ENCODE data around the gene COL4A6.

The COL4A6 gene

DNA sequence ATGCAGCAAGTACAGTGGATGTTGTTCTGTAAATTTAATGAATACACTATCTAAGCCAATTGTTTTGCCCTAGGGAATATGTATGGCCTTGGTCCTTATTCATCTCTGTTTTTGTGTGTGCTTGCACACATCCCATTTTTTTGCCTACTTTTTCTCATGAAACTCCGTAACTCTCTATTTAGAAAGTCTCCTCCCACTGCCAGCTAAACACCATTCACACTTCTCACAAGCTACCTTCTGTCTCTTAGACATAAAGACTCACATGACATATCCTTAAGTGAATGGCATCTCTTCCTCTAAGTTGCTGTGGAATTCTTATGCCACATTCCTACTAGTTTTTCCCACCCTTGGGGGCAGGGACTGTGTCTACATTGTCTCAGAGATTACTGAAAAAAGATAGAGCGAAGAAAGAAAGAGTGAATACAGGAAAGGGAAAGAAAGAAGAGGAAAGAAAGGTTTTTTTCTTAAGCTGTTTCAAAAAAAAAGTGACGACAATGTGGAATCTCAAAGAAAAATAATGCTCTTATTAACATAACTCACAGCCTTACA is 229.1 kb downstream of the COL4A6 start:
- DNase-seq, result no peak

DNA sequence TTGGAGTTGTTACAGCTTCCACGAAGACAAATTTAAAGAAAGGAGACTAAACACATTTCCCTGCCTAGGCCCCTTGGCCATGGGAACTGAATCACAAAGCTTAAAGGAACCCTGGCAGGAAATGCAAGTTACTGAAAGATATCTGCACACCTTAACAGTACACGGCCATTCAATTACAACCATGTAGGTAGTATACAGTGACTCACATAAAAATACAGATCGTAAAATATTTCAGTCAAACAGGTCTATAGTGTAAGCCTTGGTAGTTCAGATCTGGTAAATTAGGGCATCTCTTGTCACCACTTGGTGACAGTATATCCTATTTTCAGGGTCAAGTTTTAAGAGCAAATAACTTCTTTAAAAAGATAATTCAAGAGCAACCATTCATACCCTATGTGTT is 234.7 kb downstream of the COL4A6 start:
- DNase-seq, result no peak

DNA sequence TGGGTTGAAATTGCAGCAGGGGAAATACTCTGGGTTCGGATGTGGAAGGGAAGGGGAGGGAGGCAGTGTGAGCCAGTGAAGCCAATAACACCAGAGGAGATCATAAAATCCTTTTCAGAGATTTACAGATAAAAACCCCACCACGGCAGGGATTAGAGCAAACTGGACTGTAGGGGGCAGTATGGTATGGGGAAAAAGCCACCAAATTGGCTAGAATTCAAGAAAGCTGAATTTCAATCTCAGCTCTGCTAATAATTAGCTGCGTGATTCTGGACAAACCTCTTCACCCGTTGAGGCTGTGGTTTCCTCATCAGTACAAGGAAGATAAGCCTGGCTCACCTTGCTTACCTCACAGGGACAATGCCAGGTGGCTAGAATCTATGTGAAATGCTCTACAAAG is 238.5 kb downstream of the COL4A6 start:
- DNase-seq, result no peak

DNA sequence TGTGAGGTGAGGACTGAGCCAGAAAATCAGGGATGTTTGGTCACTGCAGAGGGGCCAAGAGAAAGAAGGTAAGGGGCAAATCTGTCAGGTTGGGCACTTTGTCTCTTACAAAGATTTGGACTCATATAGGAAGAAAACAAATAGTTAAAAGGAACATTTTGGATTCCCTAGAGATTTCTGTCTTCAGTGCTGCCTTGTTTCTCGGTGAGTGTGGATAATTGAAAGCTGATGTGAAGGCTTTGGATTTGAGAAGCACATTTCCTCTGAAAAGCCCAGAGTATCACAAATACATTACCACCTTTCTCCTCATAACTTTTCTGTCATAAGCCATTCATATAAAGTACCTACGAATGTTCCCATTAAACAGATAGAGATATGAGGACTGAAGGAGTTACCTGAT is 239.2 kb downstream of the COL4A6 start:
- DNase-seq, result no peak

DNA sequence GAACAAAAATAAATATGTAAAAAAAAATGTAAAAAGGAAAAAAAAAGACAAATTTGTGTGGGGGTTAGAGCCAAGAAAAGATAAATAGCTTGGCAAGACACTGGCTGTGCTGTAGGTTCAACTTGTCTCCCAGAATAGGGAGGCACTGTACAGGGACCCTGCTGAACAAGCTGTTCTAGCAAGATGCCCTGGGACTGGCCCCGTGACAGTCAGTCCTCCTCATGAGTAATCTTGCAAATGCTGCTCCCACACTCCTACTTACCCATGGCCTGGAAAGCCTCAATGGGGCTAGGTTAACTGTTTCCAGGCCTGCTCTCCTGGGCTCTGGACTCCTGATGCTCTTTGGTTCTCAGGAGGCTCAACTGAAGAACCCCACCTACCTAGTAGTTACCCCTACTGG is 239.8 kb downstream of the COL4A6 start:
- DNase-seq, result no peak

DNA sequence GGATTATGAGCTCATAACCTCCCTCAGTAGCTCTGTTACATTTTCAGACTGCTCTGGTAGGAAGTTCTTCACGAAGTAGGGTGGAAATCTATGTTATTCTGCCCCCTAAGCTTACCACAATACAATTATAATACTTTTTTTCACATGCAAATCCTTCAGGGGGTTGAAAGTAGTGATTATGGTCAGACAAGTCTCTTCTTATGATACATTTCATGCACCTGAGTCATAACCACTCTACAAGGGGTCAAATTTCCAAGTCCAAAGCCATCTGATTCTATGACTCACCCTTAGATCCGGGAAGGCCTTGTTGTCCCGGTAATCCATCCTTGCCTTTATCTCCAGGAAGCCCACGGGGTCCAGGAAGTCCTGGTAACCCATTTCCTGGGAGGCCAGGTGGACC is 251.4 kb downstream of the COL4A6 start:
- DNase-seq, result no peak

DNA sequence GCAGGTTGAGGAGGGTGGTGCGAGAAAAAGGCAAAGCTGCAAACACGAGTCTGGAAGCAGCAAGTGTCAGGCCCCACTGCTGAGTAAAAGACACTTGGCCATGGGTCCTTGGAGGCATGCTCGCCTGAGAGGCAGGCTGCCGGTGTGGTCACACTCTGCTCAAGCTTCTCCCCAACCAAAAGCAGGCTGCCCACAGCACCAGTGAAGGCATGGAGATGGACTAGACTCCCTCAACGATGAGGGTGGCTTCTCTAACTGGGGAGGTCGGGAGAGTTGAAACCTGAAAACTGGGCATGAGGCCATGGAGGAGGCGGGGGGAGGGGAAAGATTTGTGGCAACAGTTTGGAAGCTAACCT is 260.1 kb downstream of the COL4A6 start:
- DNase-seq, result no peak

DNA sequence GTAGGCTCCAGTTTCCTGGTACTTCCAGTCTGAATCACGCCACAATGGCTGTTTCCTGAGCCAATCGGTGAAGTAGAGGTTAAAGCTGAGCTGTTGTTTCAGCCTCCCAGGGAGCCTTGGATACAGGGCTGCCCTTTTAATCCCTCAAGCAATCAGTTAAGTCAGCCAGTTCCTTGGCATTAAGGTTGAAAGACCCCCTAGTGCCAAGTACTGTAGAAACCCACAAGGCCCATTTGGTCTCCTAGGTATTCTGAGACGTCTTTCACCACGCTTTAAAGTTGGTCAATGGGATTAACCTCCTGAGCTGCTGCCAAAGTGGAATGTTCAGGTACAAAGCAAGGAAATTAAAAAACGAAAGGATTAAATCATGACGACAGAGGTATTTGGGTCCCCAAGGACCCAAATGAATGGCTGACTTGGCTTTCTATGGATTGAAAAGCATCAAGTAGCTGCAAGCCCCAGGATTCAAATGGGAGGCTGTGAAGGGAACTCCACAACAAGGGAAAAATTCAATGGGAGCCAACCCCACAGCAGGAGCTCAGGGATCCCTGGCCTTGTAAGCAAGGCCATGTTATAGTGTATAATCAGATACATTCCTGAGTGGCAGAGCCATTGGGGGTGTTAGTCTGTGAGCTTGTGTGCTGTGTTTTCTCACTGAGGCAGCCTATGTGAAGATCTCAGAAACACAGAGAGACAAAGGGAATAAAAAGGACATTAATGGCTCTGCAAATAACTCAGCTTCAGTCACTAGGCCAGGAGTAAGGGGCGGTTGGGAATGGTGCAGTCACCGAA is 260.7 kb downstream of the COL4A6 start:
- DNase-seq, result no peak

DNA sequence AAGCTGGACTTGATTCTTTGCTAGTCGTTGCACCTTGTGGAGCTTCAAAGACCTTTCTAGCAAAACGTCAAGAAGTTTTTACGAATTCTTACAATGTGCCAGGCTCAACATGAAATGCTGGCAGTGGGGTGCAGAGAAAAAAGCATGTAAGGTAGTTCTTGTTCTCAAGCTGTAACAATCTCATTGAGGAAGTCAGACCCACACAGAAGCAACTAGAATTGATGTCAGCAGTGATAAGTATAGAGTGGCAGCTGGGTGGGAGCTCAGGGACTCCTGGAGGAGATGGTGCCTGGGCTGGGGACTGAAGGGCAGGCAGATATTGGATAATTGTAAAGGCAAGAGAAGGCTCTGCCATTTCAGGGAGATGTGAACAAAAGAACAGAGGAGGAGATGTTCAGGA is 264.3 kb downstream of the COL4A6 start:
- no peak for DNase-seq

DNA sequence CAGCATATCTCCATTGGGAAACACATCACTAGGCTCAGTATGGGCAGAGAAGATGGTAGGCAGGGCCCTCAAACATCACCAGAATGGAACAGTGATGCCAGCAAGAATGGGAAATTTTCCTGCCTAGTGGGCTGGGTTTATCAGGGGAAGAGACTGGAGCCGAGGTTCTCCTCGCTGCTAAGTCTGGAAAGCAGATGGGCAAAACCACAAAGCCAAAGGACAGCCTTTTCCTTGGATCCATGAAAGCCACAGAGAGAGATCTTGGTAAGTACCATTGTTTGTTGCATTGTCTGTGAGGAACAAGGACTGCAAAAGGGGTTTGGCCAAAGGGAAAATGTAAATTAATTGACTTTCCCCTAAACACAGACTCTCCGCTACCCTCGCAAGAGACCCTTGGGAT is 266.6 kb downstream of the COL4A6 start:
- no peak for DNase-seq

DNA sequence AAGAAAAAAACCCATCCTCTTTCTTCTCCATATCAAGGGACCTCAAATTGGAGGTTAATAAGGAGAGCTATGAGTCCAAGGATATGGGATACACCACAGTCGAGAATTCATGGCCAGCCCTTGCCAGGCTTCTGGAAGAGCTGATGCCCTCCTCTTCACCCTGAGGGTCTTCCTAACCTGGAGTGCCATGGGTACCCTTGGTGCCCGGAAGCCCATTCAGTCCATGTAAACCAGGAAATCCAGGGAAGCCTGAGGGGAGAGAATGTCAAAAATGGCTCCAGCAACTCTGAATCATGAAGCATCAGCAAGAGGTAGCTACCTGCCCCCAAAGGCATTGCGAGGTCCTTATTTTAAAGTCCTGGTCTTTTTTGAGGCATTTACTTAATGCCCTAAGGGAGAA is 268.5 kb downstream of the COL4A6 start:
- DNase-seq, result no peak

DNA sequence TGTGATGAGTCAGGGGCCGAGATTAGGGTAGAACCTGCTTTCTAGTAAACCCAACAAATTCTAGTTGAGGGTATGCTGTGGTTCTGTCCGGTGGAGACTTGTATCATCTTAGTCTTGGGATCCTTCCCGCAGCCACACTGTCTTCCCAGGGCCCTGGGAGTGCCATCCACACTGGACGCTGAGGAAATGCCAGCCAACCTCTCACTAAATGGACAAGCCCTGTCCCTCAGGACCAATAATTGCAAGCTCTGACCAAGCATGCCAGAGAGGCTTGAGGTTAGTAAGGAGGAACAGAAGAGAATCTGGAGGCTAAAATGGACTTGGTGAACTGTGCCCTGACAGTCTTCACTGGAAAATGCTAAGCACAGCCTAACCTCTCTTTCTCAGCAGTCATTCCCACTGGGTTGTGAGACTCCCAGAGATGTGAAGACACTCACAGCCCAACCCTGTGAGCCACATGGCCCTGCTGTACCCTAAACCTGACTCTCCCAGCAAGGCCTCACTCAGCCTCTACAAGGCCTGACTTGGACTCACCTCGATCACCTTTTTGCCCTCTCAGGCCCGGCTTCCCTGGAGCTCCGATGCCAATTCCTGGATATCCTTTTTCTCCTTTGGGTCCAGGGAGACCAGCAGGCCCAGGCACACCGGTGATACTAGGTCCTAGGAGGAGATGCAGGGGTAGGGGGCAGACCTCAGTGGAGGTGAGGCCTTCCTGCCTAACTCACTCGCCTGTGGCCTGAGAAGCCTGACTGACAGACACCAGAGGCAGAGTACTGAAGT is 269.1 kb downstream of the COL4A6 start:
- no peak for DNase-seq

DNA sequence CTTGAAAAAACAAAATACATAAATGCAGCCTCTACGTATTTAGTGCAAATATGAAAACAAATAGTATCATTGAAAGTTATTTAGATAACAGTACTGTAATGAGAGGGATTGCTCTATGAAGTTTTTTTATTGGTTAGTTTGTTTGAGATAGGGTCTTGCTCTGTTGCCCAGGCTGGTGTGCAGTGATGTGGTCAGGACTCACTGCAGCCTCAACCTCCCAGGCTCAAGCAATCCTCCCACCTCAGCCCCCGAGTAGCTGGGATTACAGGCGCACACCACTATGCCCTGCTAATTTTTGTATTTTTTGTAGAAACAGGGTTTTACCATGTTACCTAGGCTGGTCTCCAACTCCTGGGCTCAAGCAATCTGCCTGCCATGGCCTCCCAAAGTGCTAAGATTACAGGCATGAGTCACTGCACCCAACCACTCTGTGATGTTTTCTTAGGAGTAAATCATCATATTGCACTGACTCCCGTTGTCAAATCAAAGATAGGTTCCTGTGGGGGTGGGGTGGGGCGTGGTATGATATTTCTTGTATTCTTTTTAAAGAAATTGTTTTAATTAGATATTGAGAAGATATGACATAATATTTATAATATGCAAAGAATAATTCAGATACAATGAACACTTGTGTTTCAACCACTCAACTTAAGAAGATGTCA is 270.9 kb downstream of the COL4A6 start:
- DNase-seq, result no peak

DNA sequence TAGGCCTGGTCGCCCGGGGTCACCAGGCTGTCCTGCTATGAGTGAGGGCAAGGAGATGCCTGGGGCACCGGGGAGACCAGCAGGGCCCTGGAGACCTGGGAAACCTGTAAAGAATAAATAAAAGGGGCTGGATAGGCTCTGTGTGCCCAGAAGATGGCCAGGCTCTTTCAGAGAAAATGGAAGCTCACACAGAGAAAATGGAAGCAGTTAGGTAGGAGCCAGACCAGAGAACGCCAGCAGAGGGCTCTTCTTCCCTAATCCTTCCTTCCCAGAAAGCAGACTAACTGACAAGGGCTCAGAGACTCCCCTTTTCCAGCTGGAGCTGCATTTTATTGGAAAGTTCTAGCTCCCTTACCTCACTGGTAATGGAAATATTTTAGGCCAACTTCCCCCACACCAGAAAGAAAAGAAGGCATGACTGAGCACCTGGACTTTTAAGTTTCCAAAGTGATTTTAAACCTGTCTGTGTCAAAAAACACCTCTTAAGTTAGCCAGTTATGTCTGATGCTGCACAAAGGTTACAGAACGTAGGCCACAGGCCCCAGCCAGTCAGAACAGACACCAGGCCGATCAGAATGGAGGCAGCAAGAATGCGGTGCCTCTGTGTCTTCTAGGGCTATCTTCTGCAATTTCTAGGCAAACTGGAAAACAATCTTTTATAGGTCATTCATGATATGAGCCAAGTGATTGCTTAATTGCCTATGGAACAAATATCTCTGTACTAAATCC is 272.7 kb downstream of the COL4A6 start:
- DNase-seq, result no peak

DNA sequence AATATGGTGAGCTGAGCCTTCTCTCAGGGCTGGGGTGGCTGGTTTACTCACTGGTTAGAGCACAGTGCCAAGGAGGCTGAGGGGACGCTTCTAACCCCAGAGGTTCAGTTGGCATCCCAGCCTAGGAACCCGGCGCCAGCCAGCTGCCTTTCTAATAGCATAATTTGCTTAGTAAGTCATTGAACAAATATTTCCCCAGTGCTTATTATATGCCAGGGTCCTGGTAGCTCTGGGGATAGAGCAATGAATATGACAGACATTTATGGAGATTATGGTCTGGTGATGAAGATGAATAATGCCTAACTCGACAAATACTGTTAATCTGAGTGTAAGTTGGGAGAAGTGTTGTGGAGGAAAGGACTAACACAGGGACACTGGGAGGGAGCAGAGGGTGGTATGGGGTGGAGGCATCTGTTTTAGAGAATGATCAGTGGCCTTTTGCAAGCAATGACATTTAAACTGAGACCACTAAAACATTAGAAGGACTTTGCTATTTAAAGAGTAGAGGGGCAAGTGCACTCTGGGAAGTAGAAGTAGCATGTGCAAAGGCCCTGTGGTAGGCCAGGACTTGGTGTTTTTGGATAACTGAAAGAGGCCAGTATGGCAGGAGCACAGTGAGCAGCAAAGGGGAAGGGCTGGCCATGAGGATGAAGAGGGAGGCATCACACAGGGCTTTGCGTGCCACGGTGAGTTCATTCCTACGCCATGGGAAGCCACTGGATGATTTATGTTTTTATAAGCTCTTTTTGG is 274.7 kb downstream of the COL4A6 start:
- DNase-seq, result no peak

DNA sequence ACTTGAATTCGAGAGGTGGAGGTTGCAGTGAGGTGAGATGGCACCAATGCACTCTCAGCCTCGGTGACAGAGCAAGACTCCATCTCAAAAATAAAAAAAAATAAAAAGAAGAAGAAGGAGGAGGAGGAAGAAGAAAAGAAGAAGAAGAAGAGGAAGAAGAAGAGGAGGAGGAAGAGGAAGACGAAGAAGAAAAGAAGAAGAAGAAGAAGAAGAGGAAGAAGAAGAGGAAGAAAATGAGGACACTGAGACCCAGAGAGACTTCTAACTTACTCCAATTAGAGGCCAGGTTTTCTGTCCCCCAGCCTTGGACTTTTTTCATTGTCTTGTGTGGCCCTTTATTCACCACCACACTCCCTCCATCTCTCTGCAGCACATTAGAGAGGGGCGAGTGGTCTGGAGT is 276.0 kb downstream of the COL4A6 start:
- DNase-seq, result no peak

DNA sequence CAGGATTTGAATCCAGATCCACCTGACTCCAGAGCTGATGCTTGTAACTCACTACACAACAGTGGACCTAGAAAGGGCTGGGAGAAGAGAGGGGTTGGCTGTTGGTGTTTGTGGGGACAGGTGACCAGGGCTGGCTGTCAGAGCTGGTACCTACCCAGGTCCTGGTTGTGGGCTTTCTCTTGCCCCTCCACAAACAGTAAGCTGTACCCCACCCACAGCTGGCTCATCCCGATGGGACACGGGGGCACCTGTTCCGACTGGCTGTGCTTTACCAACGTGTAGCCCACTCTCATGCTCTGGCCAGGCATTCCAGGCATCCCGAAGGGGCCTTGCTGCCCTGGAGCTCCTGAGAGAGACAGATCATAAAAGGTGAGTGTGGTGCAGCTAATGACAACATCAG is 277.9 kb downstream of the COL4A6 start:
- no peak for DNase-seq

DNA sequence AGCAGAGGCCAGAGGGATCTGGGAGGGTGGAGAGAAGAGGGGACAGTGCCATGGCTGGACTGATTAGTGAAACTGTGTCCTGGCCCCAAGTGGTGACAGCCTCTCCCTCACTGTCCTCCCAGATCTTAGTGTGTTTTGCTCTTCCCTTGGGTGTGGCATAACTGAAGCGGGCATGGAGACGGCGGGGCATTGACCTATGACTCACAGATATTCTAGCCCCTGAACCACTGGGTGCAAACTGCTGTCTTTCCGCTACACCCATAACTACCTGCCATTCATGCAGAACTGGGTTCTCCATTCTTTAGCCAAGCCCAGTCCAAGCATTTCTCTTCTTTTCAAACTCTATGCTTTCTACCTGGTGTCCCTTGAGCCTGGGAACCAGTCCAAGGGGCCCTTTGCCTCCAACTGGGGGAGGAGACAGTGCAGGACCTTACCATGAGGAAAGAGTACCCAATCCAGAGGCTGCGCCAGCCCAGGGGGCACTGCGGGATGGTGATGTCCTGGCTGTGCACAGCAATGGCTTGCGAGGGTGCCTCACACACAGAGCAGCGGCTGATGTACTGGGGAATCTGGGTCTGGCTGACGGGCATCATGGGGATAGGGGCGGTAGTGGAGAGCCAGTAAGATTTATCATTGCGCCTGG is 279.1 kb downstream of the COL4A6 start:
- no peak for DNase-seq

DNA sequence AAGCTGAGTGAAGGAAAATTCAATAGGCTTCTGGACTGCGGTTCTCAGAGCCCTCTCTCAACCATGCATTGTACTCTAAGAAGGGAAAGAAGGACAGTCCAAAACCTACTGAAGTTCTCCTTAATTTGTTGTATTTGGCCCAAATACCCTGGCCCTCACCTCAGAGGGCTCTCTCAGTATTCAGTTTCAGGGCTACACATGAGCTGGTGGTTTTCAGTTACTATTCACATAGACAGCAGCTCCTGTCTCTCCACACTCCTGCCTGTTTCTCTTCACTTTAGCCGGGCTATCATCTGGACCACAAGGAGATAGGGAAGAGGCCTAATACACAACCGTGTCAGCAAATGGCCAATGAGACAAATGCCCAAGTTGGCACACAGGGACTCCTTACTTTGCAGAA is 280.6 kb downstream of the COL4A6 start:
- DNase-seq, result no peak

DNA sequence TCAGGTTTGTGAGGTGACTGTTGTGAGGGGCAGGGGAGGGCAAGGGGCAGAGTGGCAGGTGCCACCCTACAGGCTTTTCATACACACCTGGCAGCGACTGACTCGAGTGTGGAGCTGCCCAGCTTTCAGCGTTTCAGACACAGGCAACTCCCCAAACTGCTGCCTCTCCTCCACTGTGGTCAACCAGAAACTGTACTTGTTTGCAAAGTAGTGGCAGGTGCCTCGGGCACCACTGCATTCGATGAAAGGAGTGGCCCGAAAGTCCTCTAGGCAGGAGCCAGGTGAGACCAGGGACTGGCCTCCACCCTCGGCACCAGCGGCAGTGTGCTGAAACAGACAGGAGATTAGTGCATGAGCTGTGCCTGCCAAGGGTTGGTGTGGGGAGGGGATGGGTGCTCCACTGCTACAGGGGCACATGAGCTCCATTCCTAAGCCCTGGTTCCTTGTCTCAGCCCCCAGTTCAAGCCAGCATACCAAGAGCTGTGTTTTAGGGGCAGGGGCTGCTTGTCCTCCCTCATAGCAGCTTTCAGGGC is 281.2 kb downstream of the COL4A6 start:
- DNase-seq, result no peak

DNA sequence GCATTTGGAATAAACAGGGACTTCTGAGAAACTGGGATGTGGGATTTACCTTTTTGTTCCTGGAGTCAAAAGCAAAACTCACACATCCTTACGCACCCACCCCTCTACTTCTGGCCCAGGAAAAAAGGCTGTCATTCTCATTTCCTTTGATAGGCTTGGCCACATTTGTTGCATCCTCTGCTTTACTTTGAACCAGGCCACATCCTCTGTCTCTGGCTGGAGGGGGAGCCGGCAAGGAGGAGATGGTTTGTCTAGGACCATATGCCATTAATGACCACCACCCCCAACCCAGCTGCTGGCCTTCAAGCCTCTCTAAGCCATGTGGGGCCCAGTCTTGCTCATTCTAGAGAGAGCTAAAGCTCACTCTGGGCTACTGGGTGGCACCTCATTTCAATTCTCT is 282.1 kb downstream of the COL4A6 start:
- DNase-seq, result no peak

DNA sequence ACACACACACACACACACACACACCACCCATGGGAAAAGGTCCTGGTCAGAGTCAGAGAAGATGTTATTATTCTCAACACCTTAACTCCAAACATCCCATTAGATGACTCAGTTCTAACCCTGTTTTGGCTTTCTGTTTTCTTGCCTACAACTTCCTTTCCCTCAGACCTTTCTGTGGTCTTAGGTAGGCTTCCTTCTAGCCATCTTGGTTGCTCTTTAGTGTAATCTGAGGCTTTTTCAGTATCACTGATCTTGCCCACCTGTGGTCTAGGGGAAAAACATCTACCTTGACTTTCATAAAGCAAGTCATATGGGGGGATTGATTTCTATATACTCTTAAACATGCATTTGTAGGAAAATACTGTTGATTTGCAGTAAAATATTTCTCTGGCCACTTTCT is 289.7 kb downstream of the COL4A6 start:
- no peak for DNase-seq
